ENCODE measurements around the gene ADSS2.

GRCh38 chr1:244447552-244447951, 4.2 kb downstream of the ADSS2 start:
- TF ChIP-seq, protein P1, sequence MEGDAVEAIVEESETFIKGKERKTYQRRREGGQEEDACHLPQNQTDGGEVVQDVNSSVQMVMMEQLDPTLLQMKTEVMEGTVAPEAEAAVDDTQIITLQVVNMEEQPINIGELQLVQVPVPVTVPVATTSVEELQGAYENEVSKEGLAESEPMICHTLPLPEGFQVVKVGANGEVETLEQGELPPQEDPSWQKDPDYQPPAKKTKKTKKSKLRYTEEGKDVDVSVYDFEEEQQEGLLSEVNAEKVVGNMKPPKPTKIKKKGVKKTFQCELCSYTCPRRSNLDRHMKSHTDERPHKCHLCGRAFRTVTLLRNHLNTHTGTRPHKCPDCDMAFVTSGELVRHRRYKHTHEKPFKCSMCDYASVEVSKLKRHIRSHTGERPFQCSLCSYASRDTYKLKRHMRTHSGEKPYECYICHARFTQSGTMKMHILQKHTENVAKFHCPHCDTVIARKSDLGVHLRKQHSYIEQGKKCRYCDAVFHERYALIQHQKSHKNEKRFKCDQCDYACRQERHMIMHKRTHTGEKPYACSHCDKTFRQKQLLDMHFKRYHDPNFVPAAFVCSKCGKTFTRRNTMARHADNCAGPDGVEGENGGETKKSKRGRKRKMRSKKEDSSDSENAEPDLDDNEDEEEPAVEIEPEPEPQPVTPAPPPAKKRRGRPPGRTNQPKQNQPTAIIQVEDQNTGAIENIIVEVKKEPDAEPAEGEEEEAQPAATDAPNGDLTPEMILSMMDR (conservative IDR thresholded peaks at IDR 0.05), result no peak
- TF ChIP-seq EZH2 (IDR thresholded peaks at IDR 0.05; ENCODE audit: low read depth), result no peak

Data from PC-9 (cell line).